Activated T-cell treated with anti-CD3 and anti-CD28 coated beads, Interleukin-2, amount 50 U/mL, for 24 hours (primary cell): ENCODE data around the gene MBD3.
A peak's percentile ranks its signal among the peaks of the same experiment; 100 is the strongest.

Source experiments
- DNase-seq: peaks from one replicate; pipeline ENCODE4 v3.0.0-alpha.2; 2020
- H3K27ac Mint-ChIP-seq: 2 replicates; pipeline ENCODE4 v1.8.0; 2020; ENCODE audit warnings: mild to moderate bottlenecking, mixed read lengths
- H3K27me3 Mint-ChIP-seq: 2 replicates; pipeline ENCODE4 v1.8.0; 2020; ENCODE audit warnings: mixed read lengths
- H3K36me3 Mint-ChIP-seq: 2 replicates; pipeline ENCODE4 v1.8.0; 2020; ENCODE audit warnings: low read depth, mixed read lengths
- H3K4me1 Mint-ChIP-seq: 2 replicates; pipeline ENCODE4 v1.8.0; 2020; ENCODE audit warnings: low read depth, mixed read lengths
- H3K4me3 Mint-ChIP-seq: 2 replicates; pipeline ENCODE4 v1.8.0; 2020; ENCODE audit warnings: mild to moderate bottlenecking, moderate library complexity, mixed read lengths
- H3K9me3 Mint-ChIP-seq: 2 replicates; pipeline ENCODE4 v1.8.0; 2020; ENCODE audit warnings: mixed read lengths

The MBD3 gene

GRCh38 chr19:1592024-1592754, 476 bp downstream of the MBD3 start:
- Mint-ChIP-seq H3K4me1 (peaks cover 30% of the 10 kb centered on the region), H3K36me3 (peaks cover 74% of the 10 kb centered on the region), H3K27ac (peak overlapping the region; percentile 97), H3K9me3 (no peaks in the 10 kb centered on the region), H3K27me3 (no peaks in the 10 kb centered on the region), H3K4me3 (peak overlapping the region; percentile 94)
- peak; percentile 90 for DNase-seq

- Mint-ChIP-seq H3K4me3 (peak overlapping the region; percentile 94), H3K27me3 (no peaks in the 10 kb centered on the region), H3K36me3 (peaks cover 70% of the 10 kb centered on the region), H3K4me1 (peaks cover 30% of the 10 kb centered on the region), H3K27ac (peak overlapping the region; percentile 97), H3K9me3 (no peaks in the 10 kb centered on the region)
- no peak for DNase-seq
Measured at GRCh38 chr19:1591421-1592023, 1.1 kb downstream of the MBD3 start.

- H3K4me1 Mint-ChIP-seq, result peaks cover 33% of the 10 kb centered on the region
- peak; percentile 68 for DNase-seq
- no peaks in the 10 kb centered on the region for H3K27me3 Mint-ChIP-seq
- H3K36me3 Mint-ChIP-seq, result peaks cover 72% of the 10 kb centered on the region
- H3K27ac Mint-ChIP-seq, result peak overlapping the region; percentile 97
- H3K4me3 Mint-ChIP-seq, result peak overlapping the region; percentile 94
- no peaks in the 10 kb centered on the region for H3K9me3 Mint-ChIP-seq
Measured at GRCh38 chr19:1590641-1591397, 1.8 kb downstream of the MBD3 start.

- DNase-seq, result no peak
- Mint-ChIP-seq H3K4me3 (no peak overlapping the region), H3K27me3 (no peaks in the 10 kb centered on the region), H3K27ac (peak overlapping the region; percentile 33), H3K9me3 (no peaks in the 10 kb centered on the region), H3K4me1 (peaks cover 33% of the 10 kb centered on the region), H3K36me3 (peaks cover 79% of the 10 kb centered on the region)
Measured at GRCh38 chr19:1587872-1588271, 4.8 kb downstream of the MBD3 start.

- Mint-ChIP-seq H3K36me3 (peaks cover 86% of the 10 kb centered on the region), H3K4me3 (no peak overlapping the region), H3K27ac (no peak overlapping the region), H3K4me1 (peaks cover 23% of the 10 kb centered on the region), H3K27me3 (no peaks in the 10 kb centered on the region), H3K9me3 (no peaks in the 10 kb centered on the region)
- no peak for DNase-seq
Measured at GRCh38 chr19:1585243-1585580, 7.5 kb downstream of the MBD3 start.

- H3K36me3 Mint-ChIP-seq, result peaks cover 87% of the 10 kb centered on the region
- peaks cover 22% of the 10 kb centered on the region for H3K4me1 Mint-ChIP-seq
- H3K9me3 Mint-ChIP-seq, result no peaks in the 10 kb centered on the region
Measured at GRCh38 chr19:1584500-1585242, 8.0 kb downstream of the MBD3 start.

GRCh38 chr19:1582201-1582600, 10.5 kb downstream of the MBD3 start:
- Mint-ChIP-seq H3K27me3 (no peaks in the 10 kb centered on the region), H3K9me3 (no peaks in the 10 kb centered on the region), H3K36me3 (peaks cover 83% of the 10 kb centered on the region), H3K27ac (peak overlapping the region; percentile 18), H3K4me1 (peaks cover 9% of the 10 kb centered on the region), H3K4me3 (no peak overlapping the region)
- no peak for DNase-seq

More at GRCh38 chr19:1584500-1585242, 8.0 kb downstream of the MBD3 start:
- DNase-seq, result no peak
- Mint-ChIP-seq H3K4me3 (no peak overlapping the region), H3K27me3 (no peaks in the 10 kb centered on the region), H3K27ac (peak overlapping the region; percentile 26)

GRCh38 chr19:1580957-1581356, 11.7 kb downstream of the MBD3 start:
- no peak overlapping the region for H3K4me3 Mint-ChIP-seq
- H3K4me1 Mint-ChIP-seq, result peaks cover 7% of the 10 kb centered on the region

GRCh38 chr19:1580382-1580781, 12.3 kb downstream of the MBD3 start:
- DNase-seq, result no peak
- Mint-ChIP-seq H3K4me3 (no peak overlapping the region), H3K9me3 (no peaks in the 10 kb centered on the region), H3K27ac (no peak overlapping the region), H3K4me1 (peaks cover 3% of the 10 kb centered on the region), H3K27me3 (no peaks in the 10 kb centered on the region), H3K36me3 (peaks cover 82% of the 10 kb centered on the region)

More at GRCh38 chr19:1580957-1581356, 11.7 kb downstream of the MBD3 start:
- Mint-ChIP-seq H3K27me3 (no peaks in the 10 kb centered on the region), H3K36me3 (peaks cover 85% of the 10 kb centered on the region), H3K27ac (no peak overlapping the region), H3K9me3 (no peaks in the 10 kb centered on the region)
- DNase-seq, result no peak

- no peak for DNase-seq
- Mint-ChIP-seq H3K4me1 (peaks cover 1% of the 10 kb centered on the region), H3K4me3 (no peak overlapping the region), H3K27ac (no peak overlapping the region), H3K9me3 (no peaks in the 10 kb centered on the region), H3K36me3 (peaks cover 74% of the 10 kb centered on the region), H3K27me3 (no peaks in the 10 kb centered on the region)
Measured at GRCh38 chr19:1579222-1579621, 13.4 kb downstream of the MBD3 start.

- Mint-ChIP-seq H3K4me3 (no peak overlapping the region), H3K9me3 (no peaks in the 10 kb centered on the region), H3K4me1 (peaks cover 1% of the 10 kb centered on the region), H3K27ac (no peak overlapping the region), H3K36me3 (peaks cover 64% of the 10 kb centered on the region), H3K27me3 (no peaks in the 10 kb centered on the region)
- DNase-seq, result no peak
Measured at GRCh38 chr19:1577929-1578618, 14.6 kb downstream of the MBD3 start.

GRCh38 chr19:1577090-1577928, 15.4 kb downstream of the MBD3 start:
- Mint-ChIP-seq H3K4me3 (no peak overlapping the region), H3K4me1 (peaks cover 1% of the 10 kb centered on the region), H3K27ac (no peak overlapping the region), H3K36me3 (peaks cover 56% of the 10 kb centered on the region), H3K9me3 (no peaks in the 10 kb centered on the region), H3K27me3 (no peaks in the 10 kb centered on the region)
- DNase-seq, result no peak
